HG03457 (cell line): Measurements from ENCODE around the gene MFSD11.
A peak's percentile ranks its signal among the peaks of the same experiment; 100 is the strongest.
"Not testable (repeated sequence)": the region's sequence is repeated elsewhere in the genome, so short reads cannot be mapped to it uniquely, and the experiment has no call there.

ENCODE experiments used
- ATAC-seq: cut with Tn5 transposase; IDR thresholded peaks from one replicate; pipeline ENCODE4 v1.9.1; 2021; ENCODE audit warnings: moderate number of reproducible peaks; ENCODE audit not compliant: unreplicated experiment

Gene MFSD11

GRCh38 chr17:76737676-76738467, at the start of gene MFSD11:
Gene MFSD11 (plus strand): TSS chr17:76738119. CDS start chr17:76738353, 234 bp downstream.
- peak; percentile 42 for ATAC-seq

- ATAC-seq = no peak
These were observed 49.7 kb upstream of the MFSD11 start for GRCh38 chr17:76688165-76688622.

GRCh38 chr17:76689859-76690258, 48.1 kb upstream of the MFSD11 start:
- ATAC-seq = no peak

- ATAC-seq = no peak
These were observed 47.2 kb upstream of the MFSD11 start for GRCh38 chr17:76690596-76691280.

GRCh38 chr17:76691379-76692191, 46.3 kb upstream of the MFSD11 start:
- no peak for ATAC-seq

- no peak for ATAC-seq
These were observed 42.7 kb upstream of the MFSD11 start for GRCh38 chr17:76695059-76695831.

GRCh38 chr17:76696763-76697701, 40.9 kb upstream of the MFSD11 start:
- no peak for ATAC-seq

- no peak for ATAC-seq
These were observed 40.0 kb upstream of the MFSD11 start for GRCh38 chr17:76697702-76698465.

GRCh38 chr17:76698466-76698977, 39.4 kb upstream of the MFSD11 start:
- not testable (repeated sequence) for ATAC-seq

GRCh38 chr17:76700270-76700616, 37.7 kb upstream of the MFSD11 start:
- ATAC-seq = no peak

- ATAC-seq = no peak
These were observed 37.1 kb upstream of the MFSD11 start for GRCh38 chr17:76700617-76701470.

- no peak for ATAC-seq
These were observed 36.4 kb upstream of the MFSD11 start for GRCh38 chr17:76701471-76701967.

- ATAC-seq = no peak
These were observed 35.8 kb upstream of the MFSD11 start for GRCh38 chr17:76702076-76702475.

- ATAC-seq = no peak
These were observed 34.8 kb upstream of the MFSD11 start for GRCh38 chr17:76702941-76703637.

- ATAC-seq = no peak
These were observed 33.1 kb upstream of the MFSD11 start for GRCh38 chr17:76704805-76705204.

- ATAC-seq = no peak
These were observed 31.1 kb upstream of the MFSD11 start for GRCh38 chr17:76706817-76707216.
